HG02571 (cell line): ENCODE measurements around the gene ADAM15.

Source experiments
- ATAC-seq: cut with Tn5 transposase; IDR thresholded peaks from one replicate; pipeline ENCODE4 v1.9.1; 2021; ENCODE audit warnings: mild to moderate bottlenecking, moderate library complexity; ENCODE audit not compliant: unreplicated experiment

ADAM15 gene, protein sequence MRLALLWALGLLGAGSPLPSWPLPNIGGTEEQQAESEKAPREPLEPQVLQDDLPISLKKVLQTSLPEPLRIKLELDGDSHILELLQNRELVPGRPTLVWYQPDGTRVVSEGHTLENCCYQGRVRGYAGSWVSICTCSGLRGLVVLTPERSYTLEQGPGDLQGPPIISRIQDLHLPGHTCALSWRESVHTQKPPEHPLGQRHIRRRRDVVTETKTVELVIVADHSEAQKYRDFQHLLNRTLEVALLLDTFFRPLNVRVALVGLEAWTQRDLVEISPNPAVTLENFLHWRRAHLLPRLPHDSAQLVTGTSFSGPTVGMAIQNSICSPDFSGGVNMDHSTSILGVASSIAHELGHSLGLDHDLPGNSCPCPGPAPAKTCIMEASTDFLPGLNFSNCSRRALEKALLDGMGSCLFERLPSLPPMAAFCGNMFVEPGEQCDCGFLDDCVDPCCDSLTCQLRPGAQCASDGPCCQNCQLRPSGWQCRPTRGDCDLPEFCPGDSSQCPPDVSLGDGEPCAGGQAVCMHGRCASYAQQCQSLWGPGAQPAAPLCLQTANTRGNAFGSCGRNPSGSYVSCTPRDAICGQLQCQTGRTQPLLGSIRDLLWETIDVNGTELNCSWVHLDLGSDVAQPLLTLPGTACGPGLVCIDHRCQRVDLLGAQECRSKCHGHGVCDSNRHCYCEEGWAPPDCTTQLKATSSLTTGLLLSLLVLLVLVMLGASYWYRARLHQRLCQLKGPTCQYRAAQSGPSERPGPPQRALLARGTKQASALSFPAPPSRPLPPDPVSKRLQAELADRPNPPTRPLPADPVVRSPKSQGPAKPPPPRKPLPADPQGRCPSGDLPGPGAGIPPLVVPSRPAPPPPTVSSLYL

DNA sequence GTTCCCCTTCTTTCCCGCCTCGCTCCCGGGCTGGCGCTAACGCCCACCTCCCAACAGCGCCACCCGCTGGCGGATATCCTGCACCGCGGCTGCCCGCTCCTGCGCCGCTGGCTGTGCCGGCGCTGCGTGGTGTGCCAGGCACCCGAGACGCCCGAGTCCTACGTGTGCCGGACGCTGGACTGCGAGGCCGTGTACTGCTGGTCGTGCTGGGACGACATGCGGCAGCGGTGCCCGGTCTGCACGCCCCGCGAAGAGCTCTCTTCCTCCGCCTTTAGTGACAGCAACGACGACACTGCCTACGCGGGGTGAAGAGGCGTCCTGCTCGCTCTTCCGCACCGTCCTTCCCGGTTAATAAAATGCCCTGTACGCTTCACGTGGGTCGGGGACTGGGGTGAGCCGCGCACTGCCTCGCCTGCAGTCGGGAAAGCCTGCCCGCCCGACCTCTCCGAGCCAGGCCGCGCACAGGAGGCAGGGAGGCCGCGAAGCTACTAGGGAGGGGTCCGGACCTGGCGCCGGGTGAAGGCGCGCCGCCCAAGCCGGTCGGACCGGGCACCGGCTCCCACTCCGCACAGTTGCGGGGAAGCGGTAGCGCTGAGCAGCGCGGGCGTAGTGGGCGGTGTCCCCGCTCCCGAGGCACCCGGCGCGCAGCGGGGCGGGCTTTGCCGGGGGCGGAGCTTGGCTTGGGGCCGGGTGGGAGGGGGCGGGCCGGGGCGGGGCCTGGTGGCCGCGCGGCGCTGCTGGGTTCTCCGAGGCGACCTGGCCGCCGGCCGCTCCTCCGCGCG, at the start of gene ADAM15:
Gene ADAM15, plus strand, starts transcription at position 757 of the 782 bp plus-strand sequence. CDS start 71 bp downstream, outside the sequence.
- no peak for ATAC-seq

DNA sequence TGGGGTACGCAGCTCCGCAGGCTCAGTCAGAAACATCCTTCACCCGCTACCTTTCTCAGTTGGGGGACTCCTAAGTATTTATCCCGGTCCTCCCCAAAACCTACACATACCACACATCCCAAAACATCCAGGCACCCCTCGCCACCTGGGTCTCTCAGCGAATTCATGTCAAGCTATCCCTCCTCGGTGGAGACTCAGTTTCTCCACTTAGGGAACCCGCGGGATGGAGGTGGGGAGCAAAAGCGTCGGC, 49.8 kb upstream of the ADAM15 start:
- no peak for ATAC-seq

DNA sequence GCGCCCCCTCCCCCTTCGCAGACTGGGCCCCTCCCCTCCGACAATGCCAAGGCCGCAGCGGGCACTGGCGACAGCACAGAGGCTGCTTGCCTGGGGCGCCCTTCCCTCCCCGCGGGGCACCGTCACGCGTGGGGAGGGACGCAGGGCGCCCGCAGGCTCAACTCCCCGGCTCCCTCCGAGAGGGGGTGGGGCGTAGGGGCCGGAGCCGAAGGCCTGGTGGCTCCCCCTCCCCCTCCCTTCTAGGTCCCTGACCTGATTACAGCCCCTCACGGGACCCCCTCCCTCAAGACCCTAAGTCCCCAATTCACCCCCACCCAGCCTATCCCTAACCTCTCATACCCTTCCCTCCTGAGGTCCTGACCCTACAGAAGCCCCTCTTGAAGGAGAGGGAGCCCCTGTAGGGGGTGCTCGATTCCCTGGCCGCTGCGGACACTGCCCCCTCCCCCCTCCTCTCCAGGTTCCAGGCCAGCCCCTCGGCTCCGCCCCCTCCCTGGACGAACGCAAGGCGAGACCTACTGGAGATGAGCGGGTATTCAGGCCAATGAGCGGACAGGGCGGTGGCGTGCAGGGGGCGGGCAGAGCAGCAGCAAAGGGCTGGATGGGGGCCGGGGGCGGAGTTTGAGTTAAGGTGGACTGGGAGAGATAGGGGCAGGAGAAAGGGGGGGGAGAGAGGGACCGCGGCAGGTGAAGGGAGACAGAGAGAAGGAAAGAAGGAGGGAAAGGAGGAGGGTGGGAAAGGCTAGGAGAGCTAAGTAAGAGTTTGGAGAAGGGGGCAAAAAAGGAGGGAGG, 49.2 kb upstream of the ADAM15 start:
- peak; percentile 45 for ATAC-seq

DNA sequence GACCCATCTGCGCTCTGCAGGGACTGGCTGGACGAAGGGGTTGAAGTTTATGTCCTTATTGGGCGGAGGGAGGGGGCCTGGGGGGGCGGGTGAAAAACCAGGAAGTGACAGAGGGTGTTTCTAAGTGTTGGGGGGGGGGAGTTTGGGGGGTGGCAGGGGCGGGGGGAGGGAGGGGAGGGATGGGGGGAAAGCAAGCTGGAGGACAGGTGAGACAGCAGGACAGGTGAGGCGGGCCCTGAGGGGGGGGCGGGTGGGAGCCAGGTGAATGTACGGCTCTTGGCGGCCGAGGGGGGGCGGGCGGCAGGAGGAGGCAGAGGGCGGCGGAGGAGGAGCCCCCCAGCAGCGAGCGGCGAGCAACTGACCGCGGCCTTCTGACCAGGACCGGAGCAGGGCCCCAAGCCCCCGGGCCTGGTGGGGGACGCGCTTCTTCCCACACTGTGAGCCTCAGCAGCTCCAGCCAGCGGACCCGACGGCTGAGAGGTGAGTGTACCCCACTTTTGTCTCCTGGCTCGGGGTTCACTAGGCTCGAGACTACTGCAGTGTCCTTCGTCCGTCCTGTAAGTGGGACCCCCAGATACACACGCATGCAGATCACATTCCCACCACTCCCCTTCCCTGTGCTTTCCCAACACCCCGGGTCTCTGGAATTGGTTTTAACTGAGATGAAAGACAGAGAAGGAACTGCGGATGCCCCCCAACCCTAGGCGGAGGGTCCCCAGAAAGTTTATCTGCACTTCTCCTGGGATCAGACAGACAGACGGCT, 48.5 kb upstream of the ADAM15 start, which contains the start of gene ZBTB7B:
Gene ZBTB7B, plus strand, starts transcription at position 339 of the 763 bp plus-strand sequence. CDS start 11,859 bp downstream, outside the sequence.
- ATAC-seq, result peak; percentile 4

DNA sequence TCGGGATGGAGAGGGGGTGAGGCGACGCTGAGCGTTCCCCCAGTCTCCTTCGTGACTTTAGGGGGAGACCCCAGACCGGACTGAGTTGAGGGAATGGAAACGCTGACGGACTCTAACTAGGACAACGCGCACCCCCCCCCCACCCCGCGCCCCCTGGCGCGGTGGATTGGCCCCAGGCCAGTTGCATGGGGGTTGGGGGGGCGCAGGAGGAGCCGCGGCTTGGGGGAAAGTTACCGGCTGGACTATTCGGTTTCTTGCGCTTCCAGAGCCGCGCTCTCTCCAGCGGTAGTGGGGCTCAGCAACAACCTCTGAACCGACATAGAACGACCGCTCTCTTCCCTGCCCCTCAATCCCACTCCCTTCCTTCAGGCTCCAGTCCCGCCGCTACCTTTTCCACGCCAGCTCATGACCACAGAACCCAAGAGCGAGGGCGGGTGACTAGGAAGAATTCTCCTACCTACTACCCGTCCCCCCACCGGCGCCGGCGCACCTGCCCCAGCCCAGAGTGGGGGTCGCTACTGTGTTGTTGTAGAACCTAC, 47.8 kb upstream of the ADAM15 start:
- no peak for ATAC-seq

DNA sequence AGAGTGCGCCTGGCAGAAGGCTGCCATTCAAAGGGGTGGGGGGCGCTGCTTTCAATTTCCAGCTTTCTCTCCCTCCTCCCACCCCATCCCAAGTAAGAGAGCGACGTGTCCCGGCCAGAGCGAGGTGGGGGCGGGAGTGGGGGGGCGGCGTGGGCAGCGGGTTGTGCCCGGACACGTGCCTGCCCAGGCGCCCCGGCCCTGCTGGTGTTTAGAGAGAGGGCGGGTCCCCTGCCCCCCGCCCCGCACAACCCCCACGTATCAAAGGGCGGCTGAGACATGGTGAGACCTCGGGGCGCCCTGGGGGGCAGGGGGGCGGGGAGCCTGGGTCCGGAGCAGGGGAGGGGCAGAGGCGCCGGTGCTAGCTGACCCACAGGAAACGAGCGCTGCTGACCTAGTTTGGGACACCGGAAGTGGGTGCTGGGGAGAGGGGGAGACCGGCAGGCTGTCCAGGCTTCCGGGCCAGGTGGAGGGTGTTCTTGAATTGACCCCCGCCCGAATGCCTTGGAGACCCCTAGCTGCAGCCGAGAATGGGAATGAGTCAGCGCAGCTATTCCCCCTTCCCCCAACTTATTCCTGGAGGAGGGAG, 47.3 kb upstream of the ADAM15 start:
- ATAC-seq, result no peak

DNA sequence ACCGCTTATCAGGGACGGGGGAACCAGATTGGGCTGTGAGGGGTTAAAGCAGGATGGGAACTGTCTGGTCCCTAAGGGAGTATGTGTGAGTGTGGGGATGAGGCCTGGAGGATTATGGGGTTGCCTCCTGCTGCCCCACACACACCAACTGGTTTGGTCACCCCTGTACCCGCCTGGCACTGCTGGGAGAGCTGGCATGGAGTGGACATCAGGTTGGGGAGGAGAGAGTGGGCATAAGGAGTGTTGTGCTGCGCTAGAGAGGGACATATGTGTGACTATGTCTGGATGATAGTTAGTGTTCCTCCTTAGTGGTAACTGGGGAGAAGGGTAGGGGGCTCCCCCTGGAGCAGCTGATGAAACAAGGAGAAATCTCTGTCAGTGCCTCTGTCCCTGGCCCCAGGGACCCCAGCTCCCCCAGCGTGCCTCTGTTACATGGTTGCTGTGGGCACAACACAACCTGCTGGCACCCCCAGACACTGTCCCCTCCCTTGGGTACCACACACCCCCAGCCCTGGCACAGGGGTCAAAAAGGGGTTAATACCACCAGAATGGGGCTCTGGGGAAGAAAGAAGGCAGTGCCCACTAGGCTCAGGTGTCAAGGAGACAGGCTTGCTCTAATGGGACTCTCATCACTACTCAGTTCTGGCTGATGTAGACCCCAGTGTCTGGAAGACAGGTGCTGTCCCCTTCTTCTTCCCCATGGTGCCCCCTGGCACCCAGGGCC, 46.6 kb upstream of the ADAM15 start:
- no peak for ATAC-seq

DNA sequence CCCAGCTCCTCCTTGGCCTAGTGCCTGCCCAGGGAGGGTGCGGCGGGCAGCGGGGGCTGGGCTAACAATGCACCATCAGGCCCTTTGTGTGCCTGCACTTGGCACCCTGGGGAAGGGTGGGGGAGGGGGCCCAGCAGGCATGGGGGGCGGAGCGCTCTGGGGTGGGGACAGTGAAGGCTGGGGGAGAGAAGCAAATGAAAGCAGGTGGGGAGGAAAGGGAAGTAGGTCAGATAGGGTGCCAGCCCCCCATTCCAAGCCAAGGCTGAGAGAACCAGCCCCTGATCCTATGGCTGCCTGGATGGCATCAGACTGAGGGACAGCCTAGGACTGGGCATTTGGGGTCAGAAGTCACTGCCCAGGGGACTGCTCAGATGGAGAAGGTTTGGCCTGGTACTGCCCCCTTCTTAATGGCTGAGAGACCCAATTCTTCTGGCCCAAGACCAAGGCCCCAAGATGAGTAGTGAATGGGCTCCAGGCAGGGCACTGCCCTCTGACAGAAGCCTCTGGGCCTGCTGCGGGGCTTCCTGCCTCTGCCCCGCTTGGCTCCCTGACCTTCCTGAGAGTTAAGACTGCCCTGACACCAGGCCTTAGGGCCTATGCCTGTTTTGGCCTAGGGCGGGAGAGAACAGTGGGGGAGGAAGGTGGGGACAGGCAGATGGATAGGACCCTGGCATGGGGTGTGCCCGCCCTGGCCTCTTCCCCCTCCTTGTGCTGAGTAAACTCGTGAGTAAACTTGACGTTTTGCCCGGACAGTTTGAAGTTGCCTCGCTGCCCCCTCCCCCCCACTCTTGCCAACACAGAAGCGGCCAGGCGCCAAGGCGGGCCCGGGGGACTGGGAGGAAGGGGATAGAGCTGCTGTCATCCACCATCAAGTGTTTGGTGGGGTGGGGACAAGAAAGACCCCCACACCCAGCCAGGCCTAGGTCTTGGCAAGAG, 45.8 kb upstream of the ADAM15 start:
- no peak for ATAC-seq

DNA sequence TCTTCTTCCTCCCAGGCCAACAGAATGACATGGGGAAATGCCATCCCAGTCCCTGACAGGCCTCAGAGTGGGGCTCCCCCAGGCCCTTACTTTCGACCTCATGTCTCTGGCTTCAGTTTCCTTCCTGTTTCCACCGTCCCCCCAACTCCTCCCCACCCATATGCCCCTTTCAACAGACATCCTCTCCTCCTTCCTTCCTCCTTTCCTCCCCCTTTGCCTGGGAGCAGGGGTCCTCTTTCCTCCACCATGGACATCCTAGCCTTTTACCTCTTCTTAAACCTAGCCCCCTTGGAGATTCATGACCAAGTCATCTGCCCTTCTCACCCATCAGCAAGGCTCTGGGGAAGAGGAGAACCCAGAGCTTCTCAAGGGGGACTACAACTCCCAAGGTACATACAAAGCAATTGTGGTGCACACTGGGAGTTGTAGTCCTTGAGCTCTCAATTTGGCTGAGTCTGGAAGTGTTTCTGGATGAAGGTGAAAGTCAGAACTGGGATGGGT, 44.5 kb upstream of the ADAM15 start:
- no peak for ATAC-seq

DNA sequence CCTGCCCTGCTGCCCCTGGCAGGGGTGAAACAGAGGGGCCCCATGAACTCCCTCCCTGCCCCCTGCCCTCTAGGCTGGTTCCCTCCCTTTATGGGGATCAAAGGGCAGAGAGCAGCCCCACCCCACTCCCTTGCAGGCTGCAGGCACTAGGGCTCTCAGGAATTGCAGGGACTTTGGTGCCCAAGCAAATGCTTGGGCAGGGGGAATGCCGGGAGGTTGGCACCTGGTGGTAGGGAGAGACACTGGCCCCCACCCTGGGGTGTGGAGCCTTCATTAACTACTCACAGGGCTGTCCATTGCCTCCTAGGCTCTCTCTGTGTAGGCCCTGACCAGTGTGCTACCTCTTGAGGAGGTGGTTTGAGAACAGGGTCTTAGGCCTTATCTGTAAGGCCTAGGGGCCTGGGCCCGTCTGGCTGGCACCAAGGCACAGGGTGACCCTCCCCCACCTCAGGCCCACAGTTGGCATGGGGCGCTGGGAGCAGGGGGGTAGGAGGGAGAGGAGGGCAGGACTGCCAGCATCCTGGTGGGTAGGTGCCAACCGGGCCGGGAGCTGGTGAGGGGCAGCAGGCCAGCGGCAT, 43.8 kb upstream of the ADAM15 start:
- ATAC-seq, result no peak

DNA sequence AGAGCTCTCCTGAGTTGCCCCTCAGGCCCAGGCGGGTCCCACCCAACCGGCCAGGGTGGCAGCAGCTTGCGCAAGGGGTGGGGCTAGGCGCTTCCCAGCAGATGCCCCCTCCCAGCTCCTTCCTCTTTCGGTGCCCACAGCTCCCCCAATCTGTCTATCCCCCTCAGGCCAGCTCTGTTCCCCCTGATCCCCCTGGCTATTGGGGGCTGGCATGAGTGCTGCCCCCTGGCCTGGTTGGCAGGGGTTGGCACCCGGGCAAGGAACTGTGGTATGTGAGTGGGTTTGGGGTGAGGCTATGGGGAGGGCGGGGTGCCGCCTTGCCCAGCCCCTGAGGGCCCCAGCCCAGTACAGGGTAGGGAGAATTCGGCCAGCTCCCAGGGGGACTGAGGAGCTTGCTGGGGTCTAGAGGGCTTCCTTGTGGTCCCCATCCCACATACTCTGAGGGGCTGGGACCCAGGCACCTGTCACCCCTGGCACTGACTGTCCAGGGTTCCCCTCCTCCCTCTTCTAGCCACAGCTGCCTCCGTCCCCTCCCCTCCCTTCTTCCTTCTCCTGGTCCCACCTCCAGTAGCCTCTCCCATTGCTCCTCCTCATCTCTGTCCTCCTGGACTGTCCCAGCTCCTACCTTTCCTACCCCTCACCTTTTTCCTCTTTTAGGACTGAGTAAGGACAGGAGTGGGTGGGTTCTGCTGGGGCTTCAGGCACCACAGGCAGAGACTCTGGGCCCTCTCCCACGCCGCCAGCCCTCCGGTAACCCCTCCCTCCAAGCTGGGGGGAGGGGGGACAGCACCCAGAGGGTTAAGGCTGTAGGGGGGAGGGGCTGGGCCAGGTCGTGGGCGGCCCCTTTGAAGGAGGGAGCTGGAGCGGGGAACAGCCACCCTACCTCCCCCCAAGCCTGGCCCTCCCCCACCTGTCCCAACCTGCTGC, 42.8 kb upstream of the ADAM15 start:
- ATAC-seq, result no peak

DNA sequence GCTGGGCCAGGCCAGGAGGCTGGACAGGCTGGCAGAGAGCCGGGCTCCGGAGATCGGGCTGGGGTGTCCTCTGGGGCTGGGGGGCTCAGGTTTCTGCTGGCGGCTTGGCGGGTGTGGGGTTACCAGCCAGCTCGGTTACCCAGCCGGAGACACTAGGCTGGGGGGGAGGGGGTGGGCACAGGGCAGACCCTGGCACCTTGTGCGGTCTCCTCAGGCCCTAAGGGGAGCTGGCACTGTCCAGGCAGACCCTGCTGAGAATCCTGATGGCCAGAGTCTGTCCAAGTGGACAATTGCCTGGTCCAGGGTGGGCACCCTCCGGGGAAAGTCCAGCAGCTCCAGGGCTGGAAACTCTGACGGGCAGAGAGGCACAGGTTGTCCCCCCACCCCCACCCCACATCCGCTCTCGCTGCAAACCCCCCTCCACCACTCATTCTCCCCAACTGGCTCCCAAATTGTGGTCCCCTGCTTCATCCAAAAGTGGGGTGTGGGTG, 41.9 kb upstream of the ADAM15 start:
- no peak for ATAC-seq

DNA sequence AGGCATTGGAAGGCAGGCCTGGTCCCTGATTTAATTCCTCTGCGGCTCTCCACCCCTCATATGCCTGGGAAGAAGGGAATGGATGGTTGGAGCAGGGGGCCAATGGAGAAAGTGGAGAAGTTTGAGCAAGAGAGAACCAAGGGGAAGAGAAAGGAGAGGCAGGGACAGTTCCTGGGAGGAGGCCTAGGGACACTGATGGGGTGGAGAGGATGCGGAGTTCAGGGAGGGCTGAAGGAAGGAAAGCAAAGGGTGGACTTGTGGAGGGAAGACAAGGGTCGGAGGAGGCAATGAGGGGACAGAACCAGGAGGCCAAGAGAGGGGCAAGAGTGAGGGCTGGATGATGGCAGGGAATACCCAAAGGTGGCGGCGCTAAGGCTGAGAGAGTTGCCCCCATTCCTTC, 41.4 kb upstream of the ADAM15 start:
- no peak for ATAC-seq

DNA sequence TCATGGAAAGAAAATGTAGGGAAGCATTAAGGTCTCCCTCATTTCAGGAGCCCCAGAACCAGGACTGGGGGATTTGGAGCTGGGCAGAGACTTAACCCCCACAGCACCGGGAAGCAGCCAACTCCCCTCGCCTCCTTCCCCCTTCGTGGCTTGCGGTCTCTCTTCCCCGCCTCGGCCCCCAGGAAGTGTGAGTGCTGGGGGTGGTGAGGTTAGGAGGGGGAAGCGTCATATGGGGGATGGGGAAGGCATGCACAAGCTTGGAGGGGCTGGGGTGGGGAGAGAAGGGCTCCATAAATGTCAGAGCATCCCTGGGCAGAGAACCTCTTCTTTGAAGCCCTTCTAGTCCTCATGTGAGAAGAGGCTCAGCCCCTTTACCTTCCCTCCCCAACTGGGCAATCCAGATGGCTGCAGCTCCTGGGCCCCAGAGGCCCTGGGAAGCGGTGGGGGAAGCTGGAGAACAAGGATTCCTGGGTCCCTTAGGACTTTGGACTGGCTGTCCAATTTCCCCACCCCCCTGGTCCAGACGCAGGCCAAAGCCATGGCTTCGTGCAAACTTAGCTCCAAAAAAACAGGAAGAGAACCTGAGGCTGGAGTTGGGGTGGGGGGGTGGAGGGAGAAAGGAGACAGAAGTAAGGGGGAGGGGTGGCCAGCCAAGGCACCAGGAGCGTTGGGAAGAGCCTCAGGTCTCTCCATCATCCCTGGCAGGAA, 40.8 kb upstream of the ADAM15 start:
- no peak for ATAC-seq

DNA sequence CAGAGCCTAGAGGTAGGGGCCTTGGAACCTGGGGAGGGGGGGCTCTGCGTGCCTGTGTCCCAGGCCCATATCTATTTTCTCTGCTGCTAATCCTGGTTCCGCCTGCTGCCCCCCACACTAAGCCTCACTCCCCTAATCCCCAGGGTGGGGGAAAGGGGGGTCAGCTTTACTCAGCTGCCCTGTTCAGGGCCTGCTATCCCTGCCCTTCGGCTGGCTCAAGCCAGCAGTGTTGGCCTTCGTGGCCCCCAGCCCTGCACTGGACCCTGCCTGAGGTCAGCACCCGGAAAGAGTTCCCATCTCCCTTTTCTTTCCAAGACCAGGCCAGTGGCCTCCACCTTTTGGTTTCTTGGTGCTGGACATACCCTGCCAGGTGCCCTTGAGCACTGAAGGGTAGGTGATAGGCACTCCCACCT, 40.1 kb upstream of the ADAM15 start:
- ATAC-seq, result no peak
